Duodenal mucosa (tissue), 2 donors: ENCODE measurements around the gene SDR42E1.
"Not testable (repeated sequence)": the region's sequence is repeated elsewhere in the genome, so short reads cannot be mapped to it uniquely, and the experiment has no call there.

Experiments used
- H3K27ac ChIP-seq: one replicate; pipeline ENCODE4 v1.7.0; 2013; ENCODE audit warnings: low read depth, low read length
- H3K27me3 ChIP-seq, 2 donors: one replicate each; pipeline ENCODE4 v1.7.0; 2013; ENCODE audit warnings: low read length in 2 of 2, control low read depth in 1 of 2; ENCODE audit not compliant: insufficient read depth in 2 of 2, control insufficient read depth in 1 of 2
- H3K36me3 ChIP-seq, 2 donors: one replicate each; pipeline ENCODE4 v1.7.0; 2013; ENCODE audit warnings: low read length in 2 of 2, control low read depth in 1 of 2; ENCODE audit not compliant: insufficient read depth in 2 of 2, control insufficient read depth in 1 of 2
- H3K4me1 ChIP-seq, 2 donors: one replicate each; pipeline ENCODE4 v1.7.0; 2013; ENCODE audit warnings: low read length in 2 of 2, control low read depth in 1 of 2; ENCODE audit not compliant: insufficient read depth in 2 of 2, control insufficient read depth in 1 of 2
- H3K4me3 ChIP-seq, 2 donors: one replicate each; pipeline ENCODE4 v1.7.0; 2013; ENCODE audit warnings: low read length in 2 of 2, low read depth in 1 of 2
- H3K9ac ChIP-seq, 2 donors: one replicate each; pipeline ENCODE4 v1.7.0; 2013; ENCODE audit warnings: low read length in 2 of 2, low read depth in 1 of 2
- H3K9me3 ChIP-seq, 2 donors: one replicate each; pipeline ENCODE4 v1.7.0; 2013; ENCODE audit warnings: low read length in 2 of 2, control low read depth in 1 of 2; ENCODE audit not compliant: control insufficient read depth in 1 of 2

The SDR42E1 gene

GRCh38 chr16:81995651-81996050 lies 15.6 kb downstream of the SDR42E1 start:
- H3K4me1 ChIP-seq: peaks cover 19 to 30% of the 10 kb centered on the region in 2 donors
- no peak overlapping the region for H3K27ac ChIP-seq
- no peak overlapping the region for H3K9ac ChIP-seq

DNA sequence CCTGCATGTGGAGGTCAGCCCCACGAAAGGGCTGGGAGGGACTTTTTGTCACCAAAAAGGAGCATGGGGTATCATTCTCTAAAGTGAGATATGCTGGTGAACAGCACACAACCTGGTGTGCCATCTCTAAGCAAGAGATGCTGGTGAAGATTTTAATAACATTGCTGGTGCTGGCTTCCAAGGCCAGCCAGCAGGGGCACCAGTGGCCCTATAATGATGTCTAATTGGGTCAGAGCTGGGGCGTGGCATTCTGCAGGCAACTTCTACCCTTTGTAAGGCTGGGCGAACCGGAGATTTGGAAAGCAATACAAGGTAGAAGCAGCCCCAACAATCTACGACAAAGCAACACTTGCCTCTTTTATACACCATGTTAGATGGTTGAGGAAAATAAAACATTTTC lies 16.8 kb downstream of the SDR42E1 start:
- Histone ChIP-seq H3K4me3 (no peak overlapping the region), H3K9ac (no peak overlapping the region), H3K36me3 (peaks cover 4 to 25% of the 10 kb centered on the region in 2 donors), H3K9me3 (no peaks in the 10 kb centered on the region), H3K27me3 (no peaks in the 10 kb centered on the region), H3K4me1 (peaks cover 19 to 31% of the 10 kb centered on the region in 2 donors), H3K27ac (no peak overlapping the region)

More at GRCh38 chr16:81995651-81996050, 15.6 kb downstream of the SDR42E1 start:
- Histone ChIP-seq H3K4me3 (no peak overlapping the region), H3K27me3 (no peaks in the 10 kb centered on the region), H3K9me3 (no peaks in the 10 kb centered on the region), H3K36me3 (peaks cover 10 to 33% of the 10 kb centered on the region in 2 donors)

DNA sequence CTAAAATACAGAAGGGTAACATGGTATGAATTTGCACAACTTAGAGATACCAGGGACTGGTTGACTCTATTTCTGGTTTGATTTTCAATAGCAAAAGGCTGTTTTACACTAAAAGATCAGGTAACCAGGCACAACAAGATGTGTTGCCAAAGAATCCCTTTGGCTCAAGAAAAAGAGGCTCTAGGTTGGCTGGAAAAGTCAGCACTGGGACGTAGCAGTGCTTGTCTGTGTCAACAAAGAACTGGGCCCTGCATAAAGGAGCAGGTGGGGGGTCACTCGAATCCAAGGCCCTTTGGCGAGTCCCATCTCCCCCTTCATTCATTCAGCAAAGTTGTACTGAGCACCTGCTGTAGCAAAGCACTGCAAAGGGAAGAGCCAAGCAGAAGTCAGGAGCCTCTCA lies 18.4 kb downstream of the SDR42E1 start:
- Histone ChIP-seq H3K9me3 (no peaks in the 10 kb centered on the region), H3K9ac (no peak overlapping the region), H3K27ac (no peak overlapping the region), H3K27me3 (no peaks in the 10 kb centered on the region), H3K36me3 (peaks cover 0 to 14% of the 10 kb centered on the region in 2 donors), H3K4me3 (no peak overlapping the region), H3K4me1 (peaks cover 20 to 30% of the 10 kb centered on the region in 2 donors)

GRCh38 chr16:81987706-81988105 lies 23.6 kb downstream of the SDR42E1 start:
- Histone ChIP-seq H3K9ac (no peak overlapping the region), H3K4me3 (no peak overlapping the region), H3K27me3 (no peaks in the 10 kb centered on the region), H3K9me3 (no peaks in the 10 kb centered on the region), H3K4me1 (peaks cover 4 to 12% of the 10 kb centered on the region in 2 donors), H3K36me3 (no peaks in the 10 kb centered on the region), H3K27ac (no peak overlapping the region)

DNA sequence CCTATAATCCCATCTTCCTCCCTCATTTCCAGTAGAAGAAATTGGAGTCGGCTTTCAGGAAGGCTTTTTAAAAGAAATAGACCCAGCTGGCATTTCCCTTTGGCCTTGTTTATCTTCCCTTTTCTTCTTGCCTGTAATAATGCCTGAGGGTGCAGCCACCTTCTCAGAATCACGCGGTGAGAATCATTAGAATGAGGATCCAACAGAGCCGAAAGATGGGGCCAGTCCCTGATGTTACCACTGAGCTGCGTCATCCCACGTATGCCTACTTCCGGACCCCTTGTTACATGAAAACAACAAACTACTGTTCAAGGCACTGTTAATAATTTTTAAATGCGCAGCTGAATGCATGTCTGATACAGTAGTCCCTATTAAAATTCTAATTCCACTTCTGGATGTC lies 24.1 kb downstream of the SDR42E1 start:
- no peak overlapping the region for H3K4me3 ChIP-seq
- H3K9ac ChIP-seq: no peak overlapping the region
- H3K36me3 ChIP-seq: no peaks in the 10 kb centered on the region
- H3K9me3 ChIP-seq: no peaks in the 10 kb centered on the region
- H3K4me1 ChIP-seq: peaks cover 4 to 10% of the 10 kb centered on the region in 2 donors
- H3K27me3 ChIP-seq: no peaks in the 10 kb centered on the region
- no peak overlapping the region for H3K27ac ChIP-seq

DNA sequence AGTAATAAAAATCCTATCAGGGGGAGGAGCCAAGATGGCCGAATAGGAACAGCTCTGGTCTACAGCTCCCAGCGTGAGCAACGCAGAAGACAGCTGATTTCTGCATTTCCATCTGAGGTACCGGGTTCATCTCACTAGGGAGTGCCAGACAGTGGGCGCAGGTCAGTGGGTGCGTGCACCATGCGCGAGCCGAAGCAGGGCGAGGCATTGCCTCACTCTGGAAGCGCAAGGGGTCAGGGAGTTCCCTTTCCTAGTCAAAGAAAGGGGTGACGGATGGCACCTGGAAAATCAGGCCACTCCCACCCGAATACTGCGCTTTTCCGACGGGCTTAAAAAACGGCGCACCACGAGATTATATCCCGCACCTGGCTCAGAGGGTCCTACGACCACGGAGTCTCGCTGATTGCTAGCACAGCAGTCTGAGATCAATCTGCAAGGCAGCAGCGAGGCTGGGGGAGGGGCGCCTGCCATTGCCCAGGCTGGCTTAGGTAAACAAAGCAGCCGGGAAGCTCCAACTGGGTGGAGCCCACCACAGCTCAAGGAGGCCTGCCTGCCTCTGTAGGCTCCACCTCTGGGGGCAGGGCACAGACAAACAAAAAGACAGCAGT lies 33.8 kb downstream of the SDR42E1 start:
- H3K4me3 ChIP-seq, H3K9ac ChIP-seq, H3K4me1 ChIP-seq, H3K9me3 ChIP-seq, H3K27ac ChIP-seq, H3K36me3 ChIP-seq, H3K27me3 ChIP-seq: not testable (repeated sequence)

DNA sequence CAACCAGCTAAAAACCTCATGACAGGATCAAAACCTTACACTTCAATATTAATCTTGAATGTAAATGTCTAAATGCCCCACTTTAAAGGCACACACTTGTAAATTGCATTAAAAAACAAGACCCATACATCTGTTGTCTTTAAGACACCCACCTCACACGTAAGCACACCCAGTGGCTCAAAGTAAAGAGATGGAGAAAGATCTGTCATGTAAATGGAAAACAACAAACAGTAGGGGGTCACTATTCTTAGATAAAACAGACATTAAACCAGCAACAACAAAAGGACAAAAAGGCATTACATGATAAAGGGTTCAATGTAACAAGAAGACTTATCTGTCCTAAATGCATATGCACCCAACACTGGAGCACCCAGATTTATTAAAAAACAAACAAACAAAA lies 35.6 kb downstream of the SDR42E1 start:
- Histone ChIP-seq H3K27ac (no peak overlapping the region), H3K9ac (no peak overlapping the region), H3K9me3 (peaks cover 4 to 9% of the 10 kb centered on the region in 2 donors), H3K4me3 (no peak overlapping the region), H3K27me3 (no peaks in the 10 kb centered on the region), H3K4me1 (no peaks in the 10 kb centered on the region), H3K36me3 (no peaks in the 10 kb centered on the region)

DNA sequence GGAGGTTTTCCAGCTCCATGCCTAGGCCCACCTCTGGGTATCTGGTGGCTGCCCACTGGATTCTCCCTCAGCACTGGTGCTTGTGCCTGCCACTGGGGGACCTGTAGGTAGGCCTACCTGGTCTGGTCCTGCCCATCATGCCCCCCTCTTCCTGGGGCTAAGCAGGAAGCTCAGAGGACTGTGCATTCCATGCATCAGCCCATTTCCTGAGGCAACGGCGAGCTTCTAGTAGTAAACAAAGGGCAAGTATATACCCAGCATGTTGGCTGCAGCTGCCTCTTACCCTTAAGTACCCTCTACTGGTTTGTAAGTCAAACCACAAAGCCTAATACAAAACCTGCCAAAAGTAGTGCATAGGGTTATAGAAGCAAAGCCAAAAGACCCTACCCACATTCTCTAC lies 37.5 kb downstream of the SDR42E1 start:
- H3K4me1 ChIP-seq: no peaks in the 10 kb centered on the region
- H3K27ac ChIP-seq: no peak overlapping the region
- H3K9me3 ChIP-seq: peaks cover 9% of the 10 kb centered on the region in 2 donors
- no peak overlapping the region for H3K4me3 ChIP-seq
- H3K36me3 ChIP-seq: no peaks in the 10 kb centered on the region
- H3K27me3 ChIP-seq: no peaks in the 10 kb centered on the region
- H3K9ac ChIP-seq: no peak overlapping the region

DNA sequence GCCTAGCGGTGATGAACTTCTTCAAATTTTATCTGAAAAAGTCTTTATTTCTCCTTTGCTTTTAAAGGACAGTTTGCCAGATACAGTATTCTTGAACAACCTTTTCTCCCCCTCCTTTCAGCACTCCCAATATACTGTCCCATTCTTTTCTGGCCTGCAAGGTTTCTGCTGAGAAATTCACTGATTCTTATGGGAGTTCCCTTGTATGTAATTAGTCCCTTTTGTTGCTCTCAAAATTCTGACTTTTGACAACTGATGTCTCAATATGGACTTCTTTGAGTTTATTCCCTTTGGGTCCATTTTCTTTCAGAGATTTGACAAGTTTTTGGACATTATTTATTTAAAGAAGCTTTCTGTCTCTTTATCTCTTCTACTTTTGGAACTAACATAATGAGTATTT lies 39.4 kb downstream of the SDR42E1 start:
- no peak overlapping the region for H3K9ac ChIP-seq
- no peaks in the 10 kb centered on the region for H3K4me1 ChIP-seq
- H3K9me3 ChIP-seq: peaks cover 9% of the 10 kb centered on the region in 2 donors
- H3K27ac ChIP-seq: no peak overlapping the region
- no peaks in the 10 kb centered on the region for H3K27me3 ChIP-seq
- no peaks in the 10 kb centered on the region for H3K36me3 ChIP-seq
- no peak overlapping the region for H3K4me3 ChIP-seq

DNA sequence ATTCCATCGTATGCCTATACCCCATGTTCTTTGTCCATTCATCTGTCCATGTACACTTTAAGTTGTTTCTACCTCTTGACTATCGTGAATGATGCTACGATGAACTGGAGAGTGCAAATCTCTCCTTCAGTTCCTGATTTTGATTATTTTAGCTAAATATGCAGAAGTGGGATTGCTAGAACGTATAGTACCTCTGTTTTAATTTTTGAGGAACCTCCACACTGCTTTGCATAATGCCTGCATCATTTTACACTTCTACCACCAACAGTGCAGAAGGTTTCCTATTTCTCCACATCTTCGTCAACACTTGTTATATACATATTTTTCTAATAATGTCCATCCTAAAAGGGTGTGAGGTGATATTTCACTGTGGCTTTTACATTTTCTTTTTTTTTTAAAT lies 43.9 kb downstream of the SDR42E1 start:
- Histone ChIP-seq H3K9me3 (peaks cover 8 to 9% of the 10 kb centered on the region in 2 donors), H3K27me3 (no peaks in the 10 kb centered on the region), H3K4me3 (no peak overlapping the region), H3K36me3 (no peaks in the 10 kb centered on the region), H3K27ac (no peak overlapping the region), H3K9ac (no peak overlapping the region), H3K4me1 (no peaks in the 10 kb centered on the region)

GRCh38 chr16:81964808-81965207 lies 46.5 kb downstream of the SDR42E1 start:
- H3K27me3 ChIP-seq: no peaks in the 10 kb centered on the region
- no peak overlapping the region for H3K4me3 ChIP-seq
- H3K27ac ChIP-seq: no peak overlapping the region
- peaks cover 0 to 5% of the 10 kb centered on the region in 2 donors for H3K9me3 ChIP-seq
- no peaks in the 10 kb centered on the region for H3K4me1 ChIP-seq
- no peak overlapping the region for H3K9ac ChIP-seq
- no peaks in the 10 kb centered on the region for H3K36me3 ChIP-seq
